HG02938 (cell line): ENCODE results near the gene IRAG1.

ENCODE experiments used
- ATAC-seq: cut with Tn5 transposase; IDR thresholded peaks from one replicate; pipeline ENCODE4 v1.9.1; 2021; ENCODE audit warnings: mild to moderate bottlenecking, moderate library complexity; ENCODE audit not compliant: unreplicated experiment

IRAG1 gene

GRCh38 chr11:10693509-10694081 is at the start of gene IRAG1:
Gene IRAG1 (minus strand): TSS chr11:10693755. CDS start chr11:10693602, 153 bp downstream.
- ATAC-seq: no peak

GRCh38 chr11:10742460-10743208 is 49.1 kb upstream of the IRAG1 start:
- ATAC-seq: no peak

- ATAC-seq: peak; percentile 89
Observed at GRCh38 chr11:10735481-10736475, 42.2 kb upstream of the IRAG1 start.

GRCh38 chr11:10731064-10731680 is 37.6 kb upstream of the IRAG1 start:
- ATAC-seq: no peak

- no peak for ATAC-seq
Observed at GRCh38 chr11:10730151-10730550, 36.6 kb upstream of the IRAG1 start.

GRCh38 chr11:10728789-10729472 is 35.4 kb upstream of the IRAG1 start:
- no peak for ATAC-seq

GRCh38 chr11:10728154-10728553 is 34.6 kb upstream of the IRAG1 start:
- no peak for ATAC-seq

GRCh38 chr11:10727146-10727851 is 33.7 kb upstream of the IRAG1 start:
- no peak for ATAC-seq

- no peak for ATAC-seq
Observed at GRCh38 chr11:10725907-10726253, 32.3 kb upstream of the IRAG1 start.

GRCh38 chr11:10725114-10725906 is 31.8 kb upstream of the IRAG1 start:
- no peak for ATAC-seq

GRCh38 chr11:10722307-10722706 is 28.8 kb upstream of the IRAG1 start:
- ATAC-seq: no peak

- ATAC-seq: no peak
Observed at GRCh38 chr11:10720881-10721376, 27.4 kb upstream of the IRAG1 start.

- no peak for ATAC-seq
Observed at GRCh38 chr11:10719616-10720015, 26.1 kb upstream of the IRAG1 start.

- ATAC-seq: no peak
Observed at GRCh38 chr11:10716543-10717259, 23.1 kb upstream of the IRAG1 start.

GRCh38 chr11:10716122-10716521 is 22.6 kb upstream of the IRAG1 start:
- ATAC-seq: no peak

GRCh38 chr11:10715571-10715970 is 22.0 kb upstream of the IRAG1 start:
- ATAC-seq: no peak

GRCh38 chr11:10709299-10710086 is 15.9 kb upstream of the IRAG1 start:
- no peak for ATAC-seq
